Gastroesophageal sphincter (tissue), 4 donors: Measurements from ENCODE around the gene FNIP2. TPM values are rescaled to one million over a fixed set of nuclear protein-coding genes. Genes with fewer than 3 reads are reported as not detected.

ENCODE experiments used
- ATAC-seq: fragments of 150-250 bp; one replicate; pipeline ENCODE4 v1.9.1; 2016; ENCODE audit warnings: mild to moderate bottlenecking, moderate library complexity
- H3K27ac ChIP-seq, 4 donors: fragments of 200-600 bp; sonication (generic) in 3 of 4; 1 replicate in 3 of 4; 2 replicates in 1 of 4; pipeline ENCODE4 v1.5.1; 2016 to 2019
- H3K27me3 ChIP-seq: fragments of 200-600 bp; sonication (generic); one replicate; pipeline ENCODE4 v1.5.1; 2019
- H3K36me3 ChIP-seq, 2 donors: fragments of 200-600 bp; sonication (generic); one replicate each; pipeline ENCODE4 v1.5.1; 2019; ENCODE audit warnings: control low read depth in 1 of 2
- H3K4me1 ChIP-seq, 3 donors: fragments of 200-600 bp; sonication (generic); 1 replicate in 2 of 3; 2 replicates in 1 of 3; pipeline ENCODE4 v1.5.1; 2016 to 2019; ENCODE audit warnings: control low read depth in 2 of 3
- H3K4me3 ChIP-seq, 2 donors: fragments of 200-600 bp; sonication (generic); one replicate each; pipeline ENCODE4 v1.5.1; 2019; ENCODE audit warnings: mild to moderate bottlenecking in 1 of 2, moderate library complexity in 1 of 2
- H3K9me3 ChIP-seq, 3 donors: fragments of 200-600 bp; sonication (generic); one replicate each; pipeline ENCODE4 v1.5.1; 2017 to 2019; ENCODE audit warnings: control low read depth in 2 of 3
- CTCF ChIP-seq, 4 experiments: fragments of 200-600 bp in 2 of 4; fragments of 450-650 bp in 2 of 4; sonication (generic) in 1 of 4; IDR thresholded peaks; one replicate each; pipeline ENCODE4 v1.5.1; 2017 to 2019; ENCODE audit warnings: antibody characterized with exemption in 4 of 4, mild to moderate bottlenecking in 2 of 4, moderate library complexity in 2 of 4
- EP300 ChIP-seq: sonication (generic); formaldehyde crosslinking; IDR thresholded peaks from one replicate; pipeline ENCODE4 v1.6.1; 2017; ENCODE audit warnings: antibody characterized with exemption, mild to moderate bottlenecking
- POLR2A ChIP-seq, 2 donors: fragments of 450-650 bp; IDR thresholded peaks; one replicate each; pipeline ENCODE4 v1.6.1; 2017; ENCODE audit warnings: antibody characterized with exemption in 2 of 2, mild to moderate bottlenecking in 2 of 2, moderate library complexity in 1 of 2
- POLR2AphosphoS5 ChIP-seq: sonication (generic); formaldehyde crosslinking; IDR thresholded peaks from one replicate; pipeline ENCODE4 v1.6.1; 2017; ENCODE audit warnings: antibody characterized with exemption
- WGBS, 2 donors: methylation state at CpG; one replicate each; pipeline ENCODE4 v1.1.5; 2018; ENCODE audit warnings: low coverage in 1 of 2; 5-methylcytosine and 5-hydroxymethylcytosine counted together
- total RNA-seq, 4 donors: library from RNA; depleted of rRNA; stranded (reverse); fragments of >200 nt; gene quantifications; one replicate each; pipeline ENCODE4 v1.1.0, GENCODE V29; 2016

The FNIP2 gene
- total RNA-seq, 4 donors from 2014 or later: 53.0 to 135 (median 70.5) TPM

- TF ChIP-seq POLR2AphosphoS5: no peak
- TF ChIP-seq EP300: no peak
- TF ChIP-seq POLR2A (IDR thresholded peaks at IDR 0.05): no peak
- TF ChIP-seq CTCF (IDR thresholded peaks at IDR 0.05): no peak
- H3K4me3 ChIP-seq: no peak overlapping the region
- H3K36me3 ChIP-seq: peaks cover 6 to 66% of the 10 kb centered on the region in 2 donors
- no peak overlapping the region for H3K27ac ChIP-seq
- no peaks in the 10 kb centered on the region for H3K27me3 ChIP-seq
- no peaks in the 10 kb centered on the region for H3K9me3 ChIP-seq
- WGBS, 2 donors: 87 to 92% methylated on average over 2 of the region's 2 CpGs
- no peak for ATAC-seq
- H3K4me1 ChIP-seq: peaks cover 0 to 22% (median 0%) of the 10 kb centered on the region in 3 donors
Measured at GRCh38 chr4:158837527-158838141, 68.8 kb downstream of the FNIP2 start.

- no peak overlapping the region for H3K4me3 ChIP-seq
- no peaks in the 10 kb centered on the region for H3K9me3 ChIP-seq
- no peak overlapping the region for H3K27ac ChIP-seq
- H3K27me3 ChIP-seq: no peaks in the 10 kb centered on the region
- peaks cover 0 to 6% (median 0%) of the 10 kb centered on the region in 3 donors for H3K4me1 ChIP-seq
- WGBS, 2 donors: 97 to 100% methylated on average over 4 of the region's 4 CpGs
- no peak for ATAC-seq
- TF ChIP-seq EP300 (no peak), CTCF (IDR thresholded peaks at IDR 0.05) (no peak), POLR2A (IDR thresholded peaks at IDR 0.05) (no peak), POLR2AphosphoS5 (no peak)
- H3K36me3 ChIP-seq: peaks cover 8 to 70% of the 10 kb centered on the region in 2 donors
Measured at GRCh38 chr4:158840131-158840530, 71.3 kb downstream of the FNIP2 start.

- Histone ChIP-seq H3K4me1 (peaks cover 0 to 4% (median 0%) of the 10 kb centered on the region in 3 donors), H3K9me3 (no peaks in the 10 kb centered on the region), H3K36me3 (peaks cover 3 to 68% of the 10 kb centered on the region in 2 donors), H3K27ac (no peak overlapping the region), H3K4me3 (no peak overlapping the region), H3K27me3 (no peaks in the 10 kb centered on the region)
- WGBS, 2 donors: 25 to 66% methylated on average over 1 to 3 of the region's 3 CpGs
- TF ChIP-seq CTCF (IDR thresholded peaks at IDR 0.05) (no peak), POLR2AphosphoS5 (no peak), EP300 (no peak), POLR2A (IDR thresholded peaks at IDR 0.05) (no peak)
- no peak for ATAC-seq
Measured at GRCh38 chr4:158841540-158841939, 72.7 kb downstream of the FNIP2 start.

GRCh38 chr4:158845311-158846041 lies 76.7 kb downstream of the FNIP2 start:
- no peak overlapping the region for H3K27ac ChIP-seq
- H3K4me3 ChIP-seq: no peak overlapping the region
- peaks cover 0 to 10% (median 0%) of the 10 kb centered on the region in 3 donors for H3K4me1 ChIP-seq
- no peaks in the 10 kb centered on the region for H3K27me3 ChIP-seq
- WGBS, 2 donors: 84 to 91% methylated on average over 4 of the region's 4 CpGs
- ATAC-seq: no peak
- peaks cover 3 to 71% of the 10 kb centered on the region in 2 donors for H3K36me3 ChIP-seq
- no peak for TF ChIP-seq POLR2AphosphoS5
- H3K9me3 ChIP-seq: no peaks in the 10 kb centered on the region

GRCh38 chr4:158847535-158847934 lies 78.7 kb downstream of the FNIP2 start:
- WGBS, 2 donors: 100% methylated on average over 1 of the region's 4 CpGs
- TF ChIP-seq POLR2A (IDR thresholded peaks at IDR 0.05) (no peak), POLR2AphosphoS5 (no peak), CTCF (IDR thresholded peaks at IDR 0.05) (no peak), EP300 (no peak)
- peaks cover 0 to 10% (median 0%) of the 10 kb centered on the region in 3 donors for H3K4me1 ChIP-seq
- H3K27me3 ChIP-seq: no peaks in the 10 kb centered on the region
- peaks cover 3 to 71% of the 10 kb centered on the region in 2 donors for H3K36me3 ChIP-seq
- H3K9me3 ChIP-seq: no peaks in the 10 kb centered on the region
- no peak overlapping the region for H3K4me3 ChIP-seq
- no peak overlapping the region for H3K27ac ChIP-seq
- ATAC-seq: no peak
